Measurements from ENCODE around the gene MAPK12. TPM values are rescaled to one million over a fixed set of nuclear protein-coding genes. Genes with fewer than 3 reads are reported as not detected.
"Not testable (repeated sequence)": the region's sequence is repeated elsewhere in the genome, so short reads cannot be mapped to it uniquely, and the experiment has no call there.

The MAPK12 gene
- total RNA-seq, 2 experiments from 2014 or later = 1.2 to 1.3 TPM

DNA sequence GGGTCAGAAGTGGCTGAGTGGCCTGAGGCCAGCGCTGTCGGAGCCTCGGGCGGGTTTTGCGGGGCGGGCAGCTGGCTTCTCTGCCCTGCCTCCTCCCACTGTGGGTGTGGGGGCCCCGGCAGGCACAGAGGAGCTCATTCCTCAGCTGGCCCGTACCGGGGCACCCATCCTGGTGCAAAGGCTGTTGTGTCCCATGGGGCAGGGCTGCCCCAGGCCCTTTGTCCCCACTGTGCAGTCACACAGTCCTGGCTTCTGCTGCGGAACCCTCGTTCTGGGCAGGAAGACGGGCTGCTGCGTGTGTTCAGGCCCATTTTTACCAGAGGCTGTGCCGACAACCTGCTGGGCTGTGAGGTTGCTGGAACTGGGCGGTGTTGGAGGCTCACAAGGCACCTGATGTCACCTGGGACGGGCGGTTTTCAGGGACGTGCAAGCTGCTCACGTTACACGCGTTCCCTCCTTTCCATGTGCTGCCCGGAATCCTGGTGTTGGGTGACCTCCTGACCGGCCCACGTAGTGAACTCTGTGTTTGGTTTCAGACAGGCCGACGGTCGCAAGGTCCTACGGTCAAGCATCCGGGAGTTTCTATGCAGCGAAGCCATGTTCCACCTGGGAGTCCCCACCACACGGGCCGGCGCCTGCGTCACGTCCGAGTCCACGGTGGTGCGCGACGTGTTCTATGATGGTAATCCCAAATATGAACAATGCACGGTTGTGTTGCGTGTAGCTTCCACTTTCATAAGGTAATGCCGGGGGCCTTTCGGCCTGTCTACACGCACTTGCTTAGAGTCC lies 55.5 kb downstream of the MAPK12 start:
- H3K9me3 Mint-ChIP-seq = no peaks in the 10 kb centered on the region
- TF ChIP-seq, protein P1, sequence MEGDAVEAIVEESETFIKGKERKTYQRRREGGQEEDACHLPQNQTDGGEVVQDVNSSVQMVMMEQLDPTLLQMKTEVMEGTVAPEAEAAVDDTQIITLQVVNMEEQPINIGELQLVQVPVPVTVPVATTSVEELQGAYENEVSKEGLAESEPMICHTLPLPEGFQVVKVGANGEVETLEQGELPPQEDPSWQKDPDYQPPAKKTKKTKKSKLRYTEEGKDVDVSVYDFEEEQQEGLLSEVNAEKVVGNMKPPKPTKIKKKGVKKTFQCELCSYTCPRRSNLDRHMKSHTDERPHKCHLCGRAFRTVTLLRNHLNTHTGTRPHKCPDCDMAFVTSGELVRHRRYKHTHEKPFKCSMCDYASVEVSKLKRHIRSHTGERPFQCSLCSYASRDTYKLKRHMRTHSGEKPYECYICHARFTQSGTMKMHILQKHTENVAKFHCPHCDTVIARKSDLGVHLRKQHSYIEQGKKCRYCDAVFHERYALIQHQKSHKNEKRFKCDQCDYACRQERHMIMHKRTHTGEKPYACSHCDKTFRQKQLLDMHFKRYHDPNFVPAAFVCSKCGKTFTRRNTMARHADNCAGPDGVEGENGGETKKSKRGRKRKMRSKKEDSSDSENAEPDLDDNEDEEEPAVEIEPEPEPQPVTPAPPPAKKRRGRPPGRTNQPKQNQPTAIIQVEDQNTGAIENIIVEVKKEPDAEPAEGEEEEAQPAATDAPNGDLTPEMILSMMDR (IDR thresholded peaks at IDR 0.05) = no peak
- Histone ChIP-seq H3K27ac (ENCODE audit: low read depth in 1 of 2, low read length in 2 of 2) (no peak overlapping the region), H3K4me1 (ENCODE audit: insufficient read depth, low read length) (peaks cover 33% of the 10 kb centered on the region), H3K27me3 (ENCODE audit: control insufficient read depth in 1 of 2, insufficient read depth in 2 of 2, low read length in 2 of 2) (no peaks in the 10 kb centered on the region), H3K4me3 (ENCODE audit: low read length) (no peak overlapping the region), H3K9me3 (ENCODE audit: control insufficient read depth in 1 of 2, insufficient read depth in 1 of 2, low read length in 2 of 2) (no peaks in the 10 kb centered on the region), H3K36me3 (ENCODE audit: insufficient read depth, low read length) (peaks cover 41% of the 10 kb centered on the region)
- DNase-seq (no peak), ATAC-seq (ENCODE audit: poor library complexity) (no peak)
- H3K27me3 Mint-ChIP-seq = no peaks in the 10 kb centered on the region
- ChIA-PET POLR2A (interaction anchor here (1.0 to 1.7 kb wide), 3 partner anchors 14 to 19 kb away, joined by 3 to 9 read pairs (median 7); no protein-coding TSS in a partner anchor), CTCF (interaction anchor here (0.7 to 1.1 kb wide), 2 partner anchors 57 to 160 kb away, joined by 3 to 5 read pairs; no protein-coding TSS in a partner anchor)
- intact Hi-C loops (cut with DNase I, micrococcal nuclease) = loop anchor here (5.0 to 10.0 kb wide), 4 partner anchors 34 to 371 kb away; partner anchors contain the start of gene PANX2 (in 1 of the 2)
- peaks cover 33% of the 10 kb centered on the region for H3K4me1 Mint-ChIP-seq (ENCODE audit: low read depth)
- H3K27ac Mint-ChIP-seq = no peak overlapping the region
- H3K36me3 Mint-ChIP-seq (ENCODE audit: low read depth) = peaks cover 44% of the 10 kb centered on the region
- H3K4me3 Mint-ChIP-seq = no peak overlapping the region

DNA sequence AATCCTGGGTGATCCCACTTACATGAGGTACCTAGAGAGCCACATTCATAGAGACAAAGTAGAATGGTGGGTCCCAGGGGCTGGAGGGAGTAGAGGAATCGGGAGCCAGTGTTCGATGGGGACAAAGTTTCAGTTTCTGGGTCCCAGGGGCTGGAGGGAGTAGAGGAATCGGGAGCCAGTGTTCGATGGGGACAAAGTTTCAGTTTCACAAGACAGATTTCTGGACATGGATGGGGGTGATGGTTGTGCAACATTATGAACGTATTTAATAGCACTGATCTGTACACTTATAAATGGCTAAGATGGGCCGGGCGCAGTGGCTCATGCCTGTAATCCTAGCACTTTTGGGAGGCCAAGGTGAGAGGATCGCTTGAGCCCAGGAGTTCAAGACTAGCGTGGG lies 56.5 kb downstream of the MAPK12 start:
- DNase-seq; ATAC-seq (ENCODE audit: poor library complexity); H3K4me3 Mint-ChIP-seq; H3K27ac Mint-ChIP-seq; POLR2A ChIA-PET; H3K4me3 ChIP-seq (ENCODE audit: low read length); H3K27ac ChIP-seq (ENCODE audit: low read depth in 1 of 2, low read length in 2 of 2); H3K27me3 ChIP-seq (ENCODE audit: control insufficient read depth in 1 of 2, insufficient read depth in 2 of 2, low read length in 2 of 2); H3K27me3 Mint-ChIP-seq; H3K9me3 ChIP-seq (ENCODE audit: control insufficient read depth in 1 of 2, insufficient read depth in 1 of 2, low read length in 2 of 2); H3K9me3 Mint-ChIP-seq: not testable (repeated sequence)
- peaks cover 42% of the 10 kb centered on the region for H3K36me3 Mint-ChIP-seq (ENCODE audit: low read depth)
- H3K4me1 Mint-ChIP-seq (ENCODE audit: low read depth) = peaks cover 32% of the 10 kb centered on the region
- peaks cover 30% of the 10 kb centered on the region for H3K4me1 ChIP-seq (ENCODE audit: insufficient read depth, low read length)
- intact Hi-C loops (cut with DNase I, micrococcal nuclease) = loop anchor here (5.0 to 10.0 kb wide), 4 partner anchors 33 to 370 kb away; partner anchors contain the start of gene PANX2 (in 1 of the 2)
- peaks cover 31% of the 10 kb centered on the region for H3K36me3 ChIP-seq (ENCODE audit: insufficient read depth, low read length)
- CTCF ChIA-PET = interaction anchor here (4.2 kb wide), 1 partner anchor 14 kb away, joined by 13 read pairs; no protein-coding TSS in a partner anchor

DNA sequence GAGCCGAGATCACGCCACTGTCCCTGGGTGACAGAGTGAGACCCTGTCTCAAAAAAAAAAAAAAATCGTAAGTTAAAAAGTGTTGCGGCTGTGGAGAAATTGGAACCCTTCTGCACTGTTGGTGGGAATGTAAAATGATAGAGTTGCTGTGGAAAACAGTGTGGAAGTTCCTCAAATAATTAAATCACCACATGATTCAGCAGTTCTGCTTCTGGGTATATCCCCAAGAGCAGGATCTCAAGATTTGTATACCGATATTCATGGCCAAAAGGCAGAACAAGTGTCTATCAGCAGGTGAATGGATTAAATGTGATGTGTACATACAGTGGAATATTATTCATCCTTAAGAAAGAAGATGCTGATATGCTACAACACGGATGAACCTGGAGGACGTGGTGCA lies 56.9 kb downstream of the MAPK12 start:
- Mint-ChIP-seq H3K36me3 (ENCODE audit: low read depth) (peaks cover 42% of the 10 kb centered on the region), H3K4me1 (ENCODE audit: low read depth) (peaks cover 28% of the 10 kb centered on the region), H3K27me3 (no peaks in the 10 kb centered on the region), H3K4me3 (no peak overlapping the region), H3K27ac (no peak overlapping the region), H3K9me3 (no peaks in the 10 kb centered on the region)
- intact Hi-C loops (cut with DNase I, micrococcal nuclease) = loop anchor here in 1 of 2 experiments (10.0 kb wide), 1 partner anchor 370 kb away; no protein-coding TSS in a partner anchor
- Histone ChIP-seq H3K4me1 (ENCODE audit: insufficient read depth, low read length) (peaks cover 30% of the 10 kb centered on the region), H3K9me3 (ENCODE audit: control insufficient read depth in 1 of 2, insufficient read depth in 1 of 2, low read length in 2 of 2) (no peaks in the 10 kb centered on the region), H3K27ac (ENCODE audit: low read depth in 1 of 2, low read length in 2 of 2) (no peak overlapping the region), H3K27me3 (ENCODE audit: control insufficient read depth in 1 of 2, insufficient read depth in 2 of 2, low read length in 2 of 2) (no peaks in the 10 kb centered on the region), H3K4me3 (ENCODE audit: low read length) (no peak overlapping the region), H3K36me3 (ENCODE audit: insufficient read depth, low read length) (peaks cover 30% of the 10 kb centered on the region)
- CTCF ChIA-PET = interaction anchor here (4.2 kb wide), 1 partner anchor 14 kb away, joined by 13 read pairs; no protein-coding TSS in a partner anchor
- ATAC-seq (ENCODE audit: poor library complexity) (no peak), DNase-seq (no peak)
- TF ChIP-seq, protein P1 (IDR thresholded peaks at IDR 0.05) = no peak
- POLR2A ChIA-PET = no interaction called here
